ENCODE measurements around the gene CEP41.

Gene CEP41

DNA sequence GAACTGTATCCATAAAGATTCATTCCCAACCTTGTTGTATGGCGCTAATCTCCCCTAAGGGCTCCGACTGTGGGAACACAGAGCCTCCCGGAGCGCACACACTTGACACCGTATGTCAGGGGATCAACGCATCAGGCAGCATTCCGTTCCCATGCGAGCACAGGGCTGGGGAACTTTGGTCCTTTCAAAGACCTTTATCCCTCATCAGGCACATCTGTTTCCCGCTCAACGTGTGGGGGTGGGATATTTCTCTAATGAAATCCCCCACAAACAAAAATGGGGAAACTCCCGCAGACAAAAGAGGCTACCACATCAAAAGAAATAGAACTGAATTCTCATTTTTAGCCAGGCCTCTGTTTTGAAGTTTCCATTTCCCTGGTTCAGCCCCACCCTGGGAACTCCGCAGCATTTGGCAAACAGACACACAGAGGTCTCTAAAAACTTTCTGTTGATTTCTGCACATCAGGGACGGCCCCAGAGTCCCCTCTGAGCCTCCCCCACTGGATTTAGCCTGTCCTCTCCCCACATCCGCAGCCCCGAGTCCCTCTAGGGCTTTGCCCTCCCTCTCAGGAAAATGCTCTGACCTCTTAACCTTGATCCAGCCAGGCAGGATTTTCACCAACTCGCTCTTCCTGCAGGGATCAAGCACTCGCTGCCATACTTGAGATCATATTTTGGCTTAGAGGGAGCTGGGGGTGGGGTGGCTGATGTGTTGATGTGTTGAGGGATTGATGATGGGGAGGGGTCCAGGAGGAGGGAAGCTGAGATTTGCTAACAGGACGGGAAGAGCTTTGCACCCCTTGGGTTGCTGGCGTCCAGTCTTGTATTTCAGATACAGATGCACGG, 89.6 kb downstream of the CEP41 start:
- DNase-seq (ENCODE audit: low read depth in 2 of 2): no peak

DNA sequence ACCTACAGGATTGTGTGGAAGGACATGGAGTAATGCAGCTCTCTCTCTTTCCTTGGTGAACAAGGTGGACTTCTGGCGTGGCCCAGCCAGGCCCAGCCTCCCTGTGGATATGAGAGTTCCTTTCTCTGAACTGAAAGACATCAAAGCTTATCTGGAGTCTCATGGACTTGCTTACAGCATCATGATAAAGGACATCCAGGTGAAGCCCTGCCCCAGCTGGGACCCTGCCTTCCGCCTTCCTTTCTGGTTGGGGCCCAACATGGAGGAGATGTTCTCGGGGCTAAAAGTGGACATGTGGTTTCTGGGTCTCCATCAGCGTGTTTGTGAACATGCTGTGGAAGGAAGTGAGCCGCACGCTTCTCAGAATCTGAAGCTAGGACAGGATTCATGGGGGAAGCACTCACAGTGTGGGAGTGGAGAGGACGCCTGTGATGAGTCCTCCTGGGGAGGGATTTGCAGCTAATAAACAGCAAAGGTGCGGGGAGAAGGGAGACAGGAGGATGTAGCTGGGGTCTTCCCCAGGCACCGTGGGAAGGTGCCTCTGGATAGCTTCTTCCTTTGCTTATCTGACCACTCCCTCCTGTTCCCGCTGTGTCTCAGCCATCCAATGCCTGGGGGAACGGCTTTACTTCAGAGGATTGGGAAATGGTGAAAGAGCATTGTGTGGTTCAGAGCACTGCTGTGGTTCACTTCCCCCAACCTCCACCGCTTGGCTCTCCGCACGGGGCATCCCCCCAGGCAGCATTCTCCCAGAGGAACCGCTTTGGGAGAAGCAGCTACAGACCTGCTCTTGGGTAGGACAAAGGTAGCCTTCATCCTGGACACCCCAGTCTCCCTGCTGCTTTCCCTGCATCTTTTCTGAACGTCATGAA, 90.7 kb downstream of the CEP41 start:
- no peak for DNase-seq (ENCODE audit: low read depth in 2 of 2)

DNA sequence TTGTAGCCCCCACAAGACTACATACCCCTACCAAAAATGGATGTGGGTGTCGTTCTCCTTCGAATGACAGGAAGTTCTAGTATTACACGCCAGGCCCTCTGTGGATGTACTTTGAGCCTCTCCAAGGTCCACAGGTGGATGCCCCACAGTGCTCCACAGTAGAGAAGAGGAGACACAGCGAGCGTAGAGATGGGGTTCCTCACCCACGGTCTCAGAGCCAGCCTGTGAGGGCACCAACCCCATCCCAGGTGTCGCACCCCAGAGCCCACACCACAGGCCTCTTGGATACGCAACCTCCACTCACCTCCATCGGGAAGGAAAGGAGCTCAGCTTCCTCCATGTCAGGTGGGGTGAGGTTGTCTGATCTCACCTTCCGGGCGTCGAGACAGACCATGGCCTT, 93.9 kb downstream of the CEP41 start:
- no peak for DNase-seq (ENCODE audit: low read depth in 2 of 2)

DNA sequence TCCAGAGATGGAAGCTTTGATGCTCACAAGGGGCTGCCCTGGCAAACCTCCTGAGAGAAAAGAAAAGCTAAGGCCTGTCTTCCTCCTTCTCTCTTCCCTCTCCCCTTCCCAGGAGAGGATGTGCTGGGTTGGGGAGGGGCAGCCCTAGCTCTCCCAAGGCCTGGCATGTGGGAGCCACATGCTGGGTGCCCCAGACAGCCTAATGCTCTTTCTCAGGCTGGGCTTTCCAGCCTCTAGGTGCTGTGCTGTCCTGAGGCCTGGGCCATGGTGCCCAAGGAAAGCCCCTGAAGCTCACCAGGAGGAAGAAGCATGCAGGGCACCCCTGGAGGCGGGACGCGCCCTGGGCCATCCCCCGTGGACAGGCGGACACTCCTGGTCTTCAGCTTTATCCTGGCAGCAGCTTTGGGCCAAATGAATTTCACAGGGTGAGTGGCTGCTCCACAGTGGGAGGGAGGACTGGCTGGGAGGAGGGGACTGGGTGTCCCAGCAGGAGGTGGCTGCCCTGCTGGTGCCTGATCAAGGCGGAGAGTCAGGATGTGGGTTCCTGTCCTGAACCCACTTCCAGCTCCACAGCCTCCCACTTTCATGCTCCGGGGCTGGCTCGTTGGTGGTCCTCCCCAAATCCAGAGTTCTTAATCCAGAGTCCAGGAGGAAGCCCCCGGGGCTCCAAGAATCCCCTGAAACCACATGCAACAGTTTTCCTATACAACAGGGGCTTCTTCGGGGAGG, 94.5 kb downstream of the CEP41 start:
- no peak for DNase-seq (ENCODE audit: low read depth in 2 of 2)

- no peak for DNase-seq (ENCODE audit: low read depth in 2 of 2)
Measured at GRCh38 chr7:130345725-130346124, 95.1 kb downstream of the CEP41 start.

DNA sequence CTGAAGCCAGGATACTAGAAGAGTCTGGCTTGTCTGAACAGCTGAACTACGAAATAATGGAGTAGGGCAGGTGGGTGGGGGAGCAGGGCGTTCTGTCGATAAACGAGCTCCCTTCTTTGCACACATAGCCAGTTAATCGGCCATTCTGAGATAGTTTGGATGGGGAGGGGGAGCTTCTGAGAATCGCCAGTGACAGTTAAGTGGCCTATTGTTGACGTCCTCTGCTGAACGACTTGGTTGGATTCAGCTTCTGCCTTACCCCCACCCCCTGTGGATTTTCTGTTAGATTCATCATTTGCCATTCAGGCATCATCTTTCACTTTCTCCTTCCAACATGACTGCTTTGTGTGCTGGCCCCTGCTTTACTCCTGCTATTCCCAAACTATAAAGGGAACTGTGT, 95.7 kb downstream of the CEP41 start:
- DNase-seq (ENCODE audit: low read depth in 2 of 2): no peak

DNA sequence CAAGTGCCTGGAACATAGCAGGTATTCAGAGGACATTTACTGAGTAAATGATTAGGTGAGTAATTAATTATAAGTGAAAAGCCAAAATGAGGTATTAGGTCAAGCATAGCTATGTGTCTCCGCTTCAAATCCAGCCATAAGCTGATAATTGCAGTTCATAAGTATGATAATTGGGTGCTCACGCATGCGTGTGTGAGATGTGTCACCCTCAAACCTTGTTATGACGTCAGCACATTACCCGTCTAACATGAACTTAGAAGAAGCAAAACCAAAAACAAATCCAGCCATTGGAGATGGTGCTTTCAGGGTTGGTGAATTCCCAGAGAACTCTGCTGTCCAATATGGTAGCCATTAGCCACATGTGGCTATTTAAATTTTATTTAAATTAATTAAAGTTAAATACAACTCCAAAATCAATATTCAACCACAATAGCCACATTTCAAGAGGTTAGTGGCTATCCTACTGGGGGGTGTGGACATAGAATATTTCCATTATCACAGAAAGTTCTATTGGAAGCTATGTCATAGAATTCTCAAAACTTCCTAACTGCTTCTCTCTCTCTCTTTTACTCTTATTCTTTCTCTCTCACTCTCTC, 96.4 kb downstream of the CEP41 start, which contains the start of gene CPA5:
Gene CPA5, plus strand, starts transcription at position 546 of the 596 bp plus-strand sequence. CDS start 1,670 bp downstream, outside the sequence.
- no peak for DNase-seq (ENCODE audit: low read depth in 2 of 2)

Measured in stimulated activated CD8-positive, alpha-beta memory T cell treated with anti-CD3 and anti-CD28 coated beads, Interleukin-7, amount 100 ng/mL, for 1 hour (primary cell).